OCI-LY7 (cell line): Measurements from ENCODE around the gene PM20D1. TPM values are rescaled to one million over a fixed set of nuclear protein-coding genes. Genes with fewer than 3 reads are reported as not detected.

ENCODE experiments used
- BruUV-seq: library from RNA; stranded (reverse); fragments of 400-500 nt; replicated peaks from 2 replicates; lab custom pipeline; 2021; lab: Mats Ljungman, UMichigan
- CTCF ChIA-PET: fragments of 300-600 bp; sonication (Branson Sonifier 250); formaldehyde crosslinking; loops from one replicate; lab custom pipeline; 2022; ENCODE audit warnings: antibody characterized with exemption; ENCODE audit not compliant: unreplicated experiment; lab: Charles Lee
- POLR2A ChIA-PET: fragments of 300-600 bp; sonication (Branson Sonifier 250); formaldehyde crosslinking; loops from one replicate; lab custom pipeline; 2022; ENCODE audit warnings: antibody characterized with exemption; lab: Charles Lee
- DNase-seq: peaks from one replicate; pipeline ENCODE4 v3.0.0-alpha.2; 2015; ENCODE audit warnings: low spot score
- H2AFZ ChIP-seq: fragments of 200-600 bp; sonication (generic), shearing (Covaris generic); 2 replicates; pipeline ENCODE4 v1.6.1; 2014; ENCODE audit warnings: mild to moderate bottlenecking, antibody characterized with exemption, low read length, moderate library complexity
- H3K27ac ChIP-seq: fragments of 200-600 bp; sonication (generic); 2 replicates; pipeline ENCODE4 v1.5.1; 2014; ENCODE audit warnings: mixed run types, low read depth, mild to moderate bottlenecking, moderate library complexity, low read length, inconsistent platforms; ENCODE audit not compliant: poor library complexity, severe bottlenecking
- H3K36me3 ChIP-seq: fragments of 200-600 bp; sonication (generic); 2 replicates; pipeline ENCODE4 v1.6.1; 2014; ENCODE audit warnings: mild to moderate bottlenecking, antibody characterized with exemption, low read length, moderate library complexity, mixed read lengths; ENCODE audit not compliant: insufficient read depth
- H3K4me1 ChIP-seq: fragments of 200-600 bp; sonication (generic); 2 replicates; pipeline ENCODE4 v1.5.1; 2014; ENCODE audit warnings: mild to moderate bottlenecking, low read length; ENCODE audit not compliant: insufficient read depth, poor library complexity, severe bottlenecking
- H3K4me2 ChIP-seq: fragments of 200-600 bp; sonication (generic); 2 replicates; pipeline ENCODE4 v1.6.1; 2014; ENCODE audit warnings: mild to moderate bottlenecking, low read length
- H3K4me3 ChIP-seq: fragments of 200-600 bp; sonication (generic); 2 replicates; pipeline ENCODE4 v1.5.1; 2014; ENCODE audit warnings: mild to moderate bottlenecking, low read depth, low read length; ENCODE audit not compliant: poor library complexity, severe bottlenecking
- H3K79me2 ChIP-seq: fragments of 200-600 bp; sonication (generic); 2 replicates; pipeline ENCODE4 v1.6.1; 2016; ENCODE audit warnings: low read depth, mild to moderate bottlenecking, low read length, moderate library complexity, mixed read lengths; ENCODE audit not compliant: insufficient read depth
- H3K9me2 ChIP-seq: fragments of 200-600 bp; sonication (generic); 2 replicates; pipeline ENCODE4 v1.6.1; 2016; ENCODE audit warnings: mild to moderate bottlenecking, low read length, mixed read lengths; ENCODE audit not compliant: insufficient read depth
- H3K9me3 ChIP-seq: fragments of 200-600 bp; sonication (generic); 2 replicates; pipeline ENCODE4 v1.6.1; 2014; ENCODE audit warnings: mild to moderate bottlenecking, mixed run types, low read length, mixed read lengths
- H4K20me1 ChIP-seq: fragments of 200-600 bp; sonication (generic); 2 replicates; pipeline ENCODE4 v1.6.1; 2014; ENCODE audit warnings: mild to moderate bottlenecking, antibody characterized with exemption, low read length, moderate library complexity, mixed read lengths; ENCODE audit not compliant: insufficient read depth
- CTCF ChIP-seq: fragments of 200-600 bp; sonication (generic); conservative IDR thresholded peaks from 2 replicates; pipeline ENCODE4 v1.5.1; 2014; ENCODE audit warnings: mild to moderate bottlenecking, antibody characterized with exemption, low read length, moderate library complexity, mixed read lengths
- EZH2phosphoT487 ChIP-seq: fragments of 200-600 bp; sonication (generic); IDR thresholded peaks from 2 replicates; pipeline ENCODE4 v1.6.1; 2018; ENCODE audit warnings: low read depth, borderline replicate concordance, mild to moderate bottlenecking, mixed run types, antibody characterized with exemption, low read length, moderate library complexity, mixed read lengths
- intact Hi-C: fragments of 100-400 bp; cut with micrococcal nuclease; formaldehyde crosslinking; loops from one replicate; pipeline ENCODE4 v1.10.0; 2022; ENCODE audit not compliant: unreplicated experiment
- total RNA-seq, 2 experiments: library from RNA; depleted of rRNA in 1 of 2; stranded (reverse); fragments of >200 nt in 1 of 2; shearing (Covaris generic) in 1 of 2; gene quantifications; 2 replicates each; pipeline ENCODE4 v1.2.3, GENCODE V29; 2014 to 2022

The PM20D1 gene
- total RNA-seq, 2 experiments from 2014 or later = not detected

GRCh38 chr1:205883792-205884191, 33.9 kb upstream of the PM20D1 start:
- intact Hi-C loops = no loop called here
- no TSS peak for BruUV-seq
- Histone ChIP-seq H3K9me2 (no peaks in the 10 kb centered on the region), H2AFZ (no peak overlapping the region), H3K36me3 (no peaks in the 10 kb centered on the region), H3K4me3 (no peak overlapping the region), H3K4me1 (no peaks in the 10 kb centered on the region), H3K4me2 (no peak overlapping the region), H3K27ac (no peak overlapping the region), H3K79me2 (no peaks in the 10 kb centered on the region), H3K9me3 (no peaks in the 10 kb centered on the region), H4K20me1 (no peaks in the 10 kb centered on the region)
- TF ChIP-seq CTCF (no peak), EZH2phosphoT487 (no peak)
- ChIA-PET CTCF (no interaction called here), POLR2A (interaction anchor here (0.6 kb wide), 2 partner anchors 36 to 243 kb away, joined by 3 read pairs; no protein-coding TSS in a partner anchor)
- DNase-seq = no peak

GRCh38 chr1:205880923-205881322, 31.0 kb upstream of the PM20D1 start:
- Histone ChIP-seq H3K79me2 (no peaks in the 10 kb centered on the region), H3K9me3 (no peaks in the 10 kb centered on the region), H3K36me3 (no peaks in the 10 kb centered on the region), H3K9me2 (no peaks in the 10 kb centered on the region), H2AFZ (no peak overlapping the region), H3K4me2 (no peak overlapping the region), H4K20me1 (no peaks in the 10 kb centered on the region), H3K4me1 (no peaks in the 10 kb centered on the region), H3K4me3 (no peak overlapping the region), H3K27ac (no peak overlapping the region)
- TF ChIP-seq EZH2phosphoT487 = no peak
- no peak for TF ChIP-seq CTCF
- POLR2A ChIA-PET = no interaction called here
- intact Hi-C loops = no loop called here
- CTCF ChIA-PET = no interaction called here
- BruUV-seq = no TSS peak
- no peak for DNase-seq

GRCh38 chr1:205879974-205880373, 30.0 kb upstream of the PM20D1 start:
- CTCF ChIA-PET = no interaction called here

More at GRCh38 chr1:205879974-205880373, 30.0 kb upstream of the PM20D1 start:
- H3K36me3 ChIP-seq = no peaks in the 10 kb centered on the region
- H3K27ac ChIP-seq = no peak overlapping the region
- H3K9me3 ChIP-seq = no peaks in the 10 kb centered on the region
- H3K4me1 ChIP-seq = no peaks in the 10 kb centered on the region
- BruUV-seq = no TSS peak
- H3K79me2 ChIP-seq = no peaks in the 10 kb centered on the region
- H2AFZ ChIP-seq = no peak overlapping the region
- POLR2A ChIA-PET = no interaction called here
- intact Hi-C loops = no loop called here
- no peak for DNase-seq
- no peak for TF ChIP-seq CTCF
- H3K9me2 ChIP-seq = no peaks in the 10 kb centered on the region
- no peak overlapping the region for H3K4me2 ChIP-seq
- no peak overlapping the region for H3K4me3 ChIP-seq
- H4K20me1 ChIP-seq = no peaks in the 10 kb centered on the region
